OCI-LY3 (cell line): ENCODE measurements around the gene PARD3.

Source experiments
- H2AFZ ChIP-seq: fragments of 200-600, 300-600 bp; shearing (Covaris generic); 2 replicates; pipeline ENCODE4 v1.6.0; 2014; ENCODE audit warnings: antibody characterized with exemption, low read depth, low read length
- H3K27ac ChIP-seq: fragments of 200-600, 300-600 bp; sonication (generic); 2 replicates; pipeline ENCODE4 v1.5.1; 2014; ENCODE audit warnings: mild to moderate bottlenecking, low read length, moderate library complexity, mixed read lengths
- H3K27me3 ChIP-seq: fragments of 200-600, 300-600 bp; sonication (generic); 2 replicates; pipeline ENCODE4 v1.6.1; 2014; ENCODE audit warnings: low read depth, low read length, mixed read lengths
- H3K36me3 ChIP-seq: fragments of 200-600, 300-600 bp; sonication (generic); replicated peaks from 2 replicates; pipeline ENCODE3; 2014; ENCODE audit warnings: low read depth, low read length, mixed read lengths
- H3K4me1 ChIP-seq: fragments of 300-600, 200-600 bp; sonication (generic); 2 replicates; pipeline ENCODE4 v1.6.1; 2014; ENCODE audit warnings: low read length, mixed read lengths
- H3K4me2 ChIP-seq: fragments of 200-600, 300-600 bp; sonication (generic); 2 replicates; pipeline ENCODE4 v1.6.1; 2014; ENCODE audit warnings: low read length, mixed read lengths
- H3K4me3 ChIP-seq: fragments of 300-600, 200-600 bp; sonication (generic); 2 replicates; pipeline ENCODE4 v1.5.1; 2014; ENCODE audit warnings: antibody characterized with exemption, mild to moderate bottlenecking, low read length, moderate library complexity
- H3K79me2 ChIP-seq: fragments of 300-600, 200-600 bp; shearing (Covaris generic); 2 replicates; pipeline ENCODE4 v1.6.1; 2014; ENCODE audit warnings: mild to moderate bottlenecking, low read length, mixed read lengths
- H3K9ac ChIP-seq: fragments of 300-600, 200-600 bp; shearing (Covaris generic); 2 replicates; pipeline ENCODE4 v1.6.0; 2014; ENCODE audit warnings: mild to moderate bottlenecking, low read length, moderate library complexity
- H3K9me3 ChIP-seq: fragments of 200-600, 300-600 bp; shearing (Covaris generic); 2 replicates; pipeline ENCODE4 v1.6.1; 2014; ENCODE audit warnings: low read length, mixed read lengths; ENCODE audit not compliant: insufficient read depth
- H4K20me1 ChIP-seq: fragments of 200-600, 300-600 bp; sonication (generic); 2 replicates; pipeline ENCODE4 v1.6.1; 2016; ENCODE audit warnings: low read length, mixed read lengths; ENCODE audit not compliant: insufficient read depth
- EZH2phosphoT487 ChIP-seq: fragments of 200-600 bp; shearing (Covaris generic); IDR thresholded peaks from 2 replicates; pipeline ENCODE4 v1.6.1; 2018; ENCODE audit warnings: antibody characterized with exemption, mixed run types, low read depth
- TF ChIP-seq, protein P1 (sequence below): fragments of 200-600, 300-600 bp; sonication (generic); IDR thresholded peaks from 2 replicates; pipeline ENCODE4 v1.5.1; 2014; ENCODE audit warnings: antibody characterized with exemption, low read length, low read depth

The PARD3 gene

DNA sequence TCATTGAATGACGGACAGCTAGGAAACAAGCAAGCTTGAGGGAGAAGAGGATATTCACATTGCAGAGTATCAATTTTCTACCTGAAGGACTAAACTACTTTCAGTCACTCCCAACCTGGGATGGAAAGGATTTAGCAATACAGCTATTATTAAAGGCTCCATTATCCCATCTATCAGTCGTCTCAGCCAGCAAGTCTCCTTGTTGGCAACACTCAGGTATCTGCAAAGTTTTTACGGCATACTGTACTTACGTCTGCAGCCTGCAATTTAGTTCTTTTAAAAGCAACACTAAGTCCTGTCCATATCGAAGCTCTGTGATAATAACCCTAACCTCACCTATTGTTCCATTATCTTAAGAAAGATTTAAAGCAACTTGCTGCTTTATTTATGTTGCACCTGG lies 689.4 kb downstream of the PARD3 start:
- TF ChIP-seq EZH2phosphoT487 = no peak
- TF ChIP-seq, protein P1, sequence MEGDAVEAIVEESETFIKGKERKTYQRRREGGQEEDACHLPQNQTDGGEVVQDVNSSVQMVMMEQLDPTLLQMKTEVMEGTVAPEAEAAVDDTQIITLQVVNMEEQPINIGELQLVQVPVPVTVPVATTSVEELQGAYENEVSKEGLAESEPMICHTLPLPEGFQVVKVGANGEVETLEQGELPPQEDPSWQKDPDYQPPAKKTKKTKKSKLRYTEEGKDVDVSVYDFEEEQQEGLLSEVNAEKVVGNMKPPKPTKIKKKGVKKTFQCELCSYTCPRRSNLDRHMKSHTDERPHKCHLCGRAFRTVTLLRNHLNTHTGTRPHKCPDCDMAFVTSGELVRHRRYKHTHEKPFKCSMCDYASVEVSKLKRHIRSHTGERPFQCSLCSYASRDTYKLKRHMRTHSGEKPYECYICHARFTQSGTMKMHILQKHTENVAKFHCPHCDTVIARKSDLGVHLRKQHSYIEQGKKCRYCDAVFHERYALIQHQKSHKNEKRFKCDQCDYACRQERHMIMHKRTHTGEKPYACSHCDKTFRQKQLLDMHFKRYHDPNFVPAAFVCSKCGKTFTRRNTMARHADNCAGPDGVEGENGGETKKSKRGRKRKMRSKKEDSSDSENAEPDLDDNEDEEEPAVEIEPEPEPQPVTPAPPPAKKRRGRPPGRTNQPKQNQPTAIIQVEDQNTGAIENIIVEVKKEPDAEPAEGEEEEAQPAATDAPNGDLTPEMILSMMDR = no peak
- Histone ChIP-seq H3K4me3 (no peak overlapping the region), H3K4me1 (no peaks in the 10 kb centered on the region), H3K27me3 (no peaks in the 10 kb centered on the region), H2AFZ (no peak overlapping the region), H4K20me1 (no peaks in the 10 kb centered on the region), H3K9ac (no peak overlapping the region), H3K36me3 (no peaks in the 10 kb centered on the region), H3K9me3 (no peaks in the 10 kb centered on the region), H3K4me2 (no peak overlapping the region), H3K27ac (no peak overlapping the region), H3K79me2 (no peaks in the 10 kb centered on the region)

DNA sequence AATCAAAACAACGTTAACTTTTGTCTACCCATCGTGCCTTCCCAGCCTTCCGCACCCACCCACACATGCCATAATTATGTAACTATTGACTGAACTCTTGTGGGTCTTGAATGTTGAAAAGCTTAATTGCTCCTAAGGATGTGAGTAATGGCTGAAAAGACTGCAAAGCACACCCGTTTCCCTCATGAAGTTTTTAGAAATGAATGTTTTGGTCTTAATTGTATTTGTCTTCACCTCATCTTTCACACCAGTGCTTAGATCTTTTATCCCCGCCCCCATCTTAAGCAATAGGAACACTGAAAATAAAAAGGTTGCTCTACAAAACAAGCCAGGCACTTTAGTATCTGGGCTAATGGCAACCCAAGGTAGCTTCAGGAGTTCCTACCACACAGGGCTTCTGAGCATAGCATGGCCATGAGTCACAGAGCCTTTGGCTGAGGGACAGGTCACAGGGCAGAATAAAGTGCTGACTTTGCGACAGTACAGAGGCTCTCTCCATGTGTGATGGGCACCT lies 690.5 kb downstream of the PARD3 start:
- Histone ChIP-seq H3K36me3 (no peaks in the 10 kb centered on the region), H3K4me2 (no peak overlapping the region), H4K20me1 (no peaks in the 10 kb centered on the region), H2AFZ (no peak overlapping the region), H3K4me3 (no peak overlapping the region), H3K27me3 (no peaks in the 10 kb centered on the region), H3K9me3 (no peaks in the 10 kb centered on the region), H3K9ac (no peak overlapping the region), H3K4me1 (no peaks in the 10 kb centered on the region), H3K79me2 (no peaks in the 10 kb centered on the region), H3K27ac (no peak overlapping the region)
- TF ChIP-seq, protein P1 = no peak
- no peak for TF ChIP-seq EZH2phosphoT487

DNA sequence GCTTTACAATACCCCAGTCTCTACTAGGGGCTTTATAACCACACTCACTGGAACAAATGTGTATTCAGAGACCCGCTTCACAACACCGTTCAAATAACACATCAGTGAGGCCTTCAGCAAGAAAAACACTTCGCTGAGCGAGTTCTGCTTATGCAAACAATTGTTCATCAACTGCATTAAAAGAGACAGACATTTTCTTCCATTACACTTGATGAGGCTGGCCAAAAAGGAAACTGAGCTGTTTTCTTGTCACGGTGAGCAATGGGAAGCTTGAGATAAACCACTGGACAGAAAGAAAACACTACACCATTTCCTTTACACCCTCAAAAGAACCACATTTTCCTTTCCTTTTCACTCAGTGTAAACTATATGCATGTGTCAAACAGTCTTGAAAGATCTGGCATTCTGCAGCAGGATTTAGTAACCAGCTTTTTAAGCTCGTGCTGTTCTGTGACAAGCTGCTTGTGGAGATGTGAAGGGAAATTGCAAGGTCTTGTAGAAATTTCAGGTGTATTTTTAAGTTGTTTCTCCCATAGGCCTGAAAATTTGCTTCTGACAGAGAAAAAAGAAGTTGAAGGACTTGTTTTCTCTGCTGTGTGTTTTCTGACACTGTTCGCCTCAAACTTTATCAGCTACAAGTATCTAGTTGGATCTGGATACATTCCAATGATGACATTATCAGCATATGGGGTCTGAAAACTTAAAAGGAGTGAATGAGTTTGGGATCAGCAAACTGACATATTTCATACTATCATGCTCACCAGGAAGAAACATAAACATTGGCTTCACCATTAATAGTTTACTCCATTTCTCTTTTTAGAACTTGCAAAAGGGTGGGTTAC lies 693.1 kb downstream of the PARD3 start:
- no peaks in the 10 kb centered on the region for H3K79me2 ChIP-seq
- H3K4me1 ChIP-seq = no peaks in the 10 kb centered on the region
- H3K4me3 ChIP-seq = no peak overlapping the region
- no peak overlapping the region for H3K4me2 ChIP-seq
- H4K20me1 ChIP-seq = no peaks in the 10 kb centered on the region
- no peak overlapping the region for H3K9ac ChIP-seq
- no peaks in the 10 kb centered on the region for H3K27me3 ChIP-seq
- H3K36me3 ChIP-seq = no peaks in the 10 kb centered on the region
- no peaks in the 10 kb centered on the region for H3K9me3 ChIP-seq
- H3K27ac ChIP-seq = no peak overlapping the region
- H2AFZ ChIP-seq = no peak overlapping the region
- TF ChIP-seq, protein P1 = no peak
- no peak for TF ChIP-seq EZH2phosphoT487

DNA sequence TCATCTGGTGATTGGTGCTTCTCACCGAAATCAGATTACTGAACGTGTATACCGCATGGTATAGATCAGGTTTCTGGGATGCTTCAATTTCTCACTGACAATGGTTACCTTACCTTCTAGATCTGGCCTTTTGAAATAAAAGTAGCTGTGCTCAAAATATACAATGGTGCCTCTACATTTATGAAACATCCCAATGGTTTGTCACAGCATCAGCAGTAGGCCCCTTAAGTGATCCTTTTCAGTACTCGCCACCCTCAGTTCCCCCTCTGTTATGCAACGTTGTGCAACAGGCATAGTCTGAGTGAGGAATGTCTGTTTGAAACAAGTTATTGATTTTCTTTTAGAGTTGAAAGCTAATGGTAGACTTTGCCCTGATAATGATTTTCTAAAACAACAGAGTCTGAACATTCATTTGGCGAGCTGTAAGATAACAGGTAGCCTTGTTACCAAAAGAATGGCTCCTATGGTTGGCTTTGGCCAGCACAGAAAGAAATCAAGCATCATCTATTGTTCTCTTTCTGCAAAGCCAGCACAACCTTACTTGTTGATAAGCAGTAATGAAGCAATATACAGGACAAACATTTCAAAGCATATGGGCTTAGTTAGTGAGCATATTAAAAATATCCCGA lies 693.9 kb downstream of the PARD3 start:
- Histone ChIP-seq H3K4me3 (no peak overlapping the region), H3K79me2 (no peaks in the 10 kb centered on the region), H3K27me3 (no peaks in the 10 kb centered on the region), H3K9ac (no peak overlapping the region), H4K20me1 (no peaks in the 10 kb centered on the region), H3K27ac (no peak overlapping the region), H2AFZ (no peak overlapping the region), H3K4me2 (no peak overlapping the region), H3K4me1 (no peaks in the 10 kb centered on the region), H3K36me3 (no peaks in the 10 kb centered on the region), H3K9me3 (no peaks in the 10 kb centered on the region)
- TF ChIP-seq EZH2phosphoT487 = no peak
- TF ChIP-seq, protein P1 = no peak
